Measurements from ENCODE around the gene NFX1. TPM values are rescaled to one million over a fixed set of nuclear protein-coding genes. Genes with fewer than 3 reads are reported as not detected.
"Not testable (repeated sequence)": the region's sequence is repeated elsewhere in the genome, so short reads cannot be mapped to it uniquely, and the experiment has no call there.

The NFX1 gene
- total and polyA plus RNA-seq, 5 donors: 12.3 to 37.6 (median 29.5) TPM

DNA sequence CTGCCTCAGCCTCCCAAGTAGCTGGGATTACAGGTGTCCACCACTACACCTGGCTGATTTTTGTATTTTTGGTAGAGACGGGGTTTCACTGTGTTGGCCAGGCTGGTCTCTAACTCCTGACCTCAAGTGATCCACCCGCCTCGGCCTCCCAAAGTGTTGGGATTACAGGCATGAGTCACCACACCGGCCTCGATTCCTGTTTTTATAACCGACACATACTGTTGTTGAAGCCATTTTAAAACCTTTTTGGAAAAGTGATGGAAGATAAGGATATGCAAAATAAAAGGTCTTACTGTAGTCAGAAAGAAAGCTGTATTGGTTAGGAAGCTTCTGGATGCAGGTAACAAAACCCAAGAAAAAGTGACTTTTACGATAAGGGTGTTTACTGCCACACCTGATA, 42.6 kb downstream of the NFX1 start:
- H3K27me3 ChIP-seq (ENCODE audit: control insufficient read depth, insufficient read depth); H3K4me3 ChIP-seq (ENCODE audit: low read length); ATAC-seq; H3K9me3 ChIP-seq (ENCODE audit: control insufficient read depth, low read length); H3K4me1 ChIP-seq (ENCODE audit: control insufficient read depth, insufficient read depth, low read length); DNase-seq; H3K27ac ChIP-seq (ENCODE audit: low read length); intact Hi-C loops (cut with DNase I): not testable (repeated sequence)
- 81% methylated on average over 7 of the region's 7 CpGs for WGBS

DNA sequence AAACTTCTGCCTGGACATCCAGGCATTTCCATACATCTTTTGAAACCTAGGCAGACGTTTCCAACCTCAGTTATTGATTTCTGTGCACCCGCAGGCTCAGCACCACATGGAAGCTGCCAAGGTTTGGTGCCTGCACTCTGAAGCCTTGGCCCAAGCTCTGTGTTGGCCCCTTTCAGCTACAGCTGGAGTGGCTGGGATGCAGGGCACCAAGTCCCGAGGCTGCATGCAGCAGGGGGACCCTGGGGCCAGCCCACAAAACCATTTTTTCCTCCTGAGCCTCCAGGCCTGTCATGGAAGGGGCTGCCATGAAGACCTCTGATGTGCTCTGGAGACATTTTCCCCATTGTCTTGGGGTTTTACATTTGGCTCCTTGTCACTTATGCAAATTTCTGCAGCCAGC, 49.9 kb downstream of the NFX1 start:
- 98% methylated on average over 3 of the region's 3 CpGs for WGBS
- ATAC-seq (no peak), DNase-seq (no peak)
- H3K4me1 ChIP-seq (ENCODE audit: control insufficient read depth, insufficient read depth, low read length): no peaks in the 10 kb centered on the region
- intact Hi-C loops (cut with DNase I): loop anchor here in 1 of 4 donors (10.0 kb wide), 1 partner anchor 75 kb away; the partner anchor contains the start of genes BAG1 and CHMP5
- H3K27me3 ChIP-seq (ENCODE audit: control insufficient read depth, insufficient read depth): no peaks in the 10 kb centered on the region
- no peak overlapping the region for H3K4me3 ChIP-seq (ENCODE audit: low read length)
- H3K27ac ChIP-seq (ENCODE audit: low read length): no peak overlapping the region
- peaks cover 3% of the 10 kb centered on the region for H3K9me3 ChIP-seq (ENCODE audit: control insufficient read depth, low read length)

DNA sequence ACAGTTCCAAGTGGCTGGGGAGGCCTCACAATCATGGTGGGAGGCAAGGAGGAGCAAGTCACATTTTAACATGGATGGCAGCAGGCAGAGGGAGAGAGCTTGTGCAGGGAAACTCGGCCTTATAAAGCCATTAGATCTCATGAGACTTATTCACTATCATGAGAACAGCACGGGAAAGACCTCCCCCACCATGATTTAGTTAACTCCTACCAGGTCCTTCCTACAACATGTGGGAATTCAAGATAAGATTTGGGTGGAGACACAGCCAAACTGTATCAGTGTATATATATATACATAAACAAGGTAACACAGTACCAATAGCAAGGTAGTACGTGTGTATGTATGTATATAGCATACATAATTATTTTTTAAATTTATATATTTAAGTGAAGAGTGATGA, 50.9 kb downstream of the NFX1 start:
- no peaks in the 10 kb centered on the region for H3K27me3 ChIP-seq (ENCODE audit: control insufficient read depth, insufficient read depth)
- no peak overlapping the region for H3K4me3 ChIP-seq (ENCODE audit: low read length)
- 78% methylated on average over 3 of the region's 3 CpGs for WGBS
- H3K9me3 ChIP-seq (ENCODE audit: control insufficient read depth, low read length): peaks cover 3% of the 10 kb centered on the region
- DNase-seq (no peak), ATAC-seq (no peak)
- no peak overlapping the region for H3K27ac ChIP-seq (ENCODE audit: low read length)
- intact Hi-C loops (cut with DNase I): loop anchor here in 1 of 4 donors (10.0 kb wide), 1 partner anchor 76 kb away; the partner anchor contains the start of genes BAG1 and CHMP5
- H3K4me1 ChIP-seq (ENCODE audit: control insufficient read depth, insufficient read depth, low read length): no peaks in the 10 kb centered on the region

DNA sequence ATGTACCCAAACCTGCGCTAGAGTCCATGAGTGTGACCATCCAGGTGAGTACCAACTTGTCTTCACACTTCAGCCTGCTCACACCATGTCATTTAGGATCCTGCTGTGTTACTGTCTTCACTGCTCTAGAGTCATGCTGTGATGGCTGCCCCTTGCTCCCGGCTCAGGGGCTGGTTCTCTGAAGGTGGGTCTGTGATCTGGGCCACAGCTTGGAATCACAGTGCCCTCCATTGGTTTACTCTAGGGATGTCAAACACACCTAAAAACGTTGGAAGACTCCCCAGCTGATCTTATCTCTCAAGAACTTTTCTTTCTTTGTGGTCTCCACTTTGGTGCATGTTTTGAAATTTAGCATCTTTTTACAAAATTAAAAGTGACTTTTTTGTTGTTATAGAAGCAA, 53.8 kb downstream of the NFX1 start:
- Histone ChIP-seq H3K27ac (ENCODE audit: low read length) (no peak overlapping the region), H3K27me3 (ENCODE audit: control insufficient read depth, insufficient read depth) (no peaks in the 10 kb centered on the region), H3K4me3 (ENCODE audit: low read length) (no peak overlapping the region), H3K9me3 (ENCODE audit: control insufficient read depth, low read length) (peaks cover 3% of the 10 kb centered on the region), H3K4me1 (ENCODE audit: control insufficient read depth, insufficient read depth, low read length) (no peaks in the 10 kb centered on the region)
- DNase-seq (no peak), ATAC-seq (peak in 1 of 2 donors; percentile 38)
- 74% methylated on average over 3 of the region's 3 CpGs for WGBS
- intact Hi-C loops (cut with DNase I): loop anchor here in 1 of 4 donors (10.0 kb wide), 1 partner anchor 79 kb away; the partner anchor contains the start of genes BAG1 and CHMP5

DNA sequence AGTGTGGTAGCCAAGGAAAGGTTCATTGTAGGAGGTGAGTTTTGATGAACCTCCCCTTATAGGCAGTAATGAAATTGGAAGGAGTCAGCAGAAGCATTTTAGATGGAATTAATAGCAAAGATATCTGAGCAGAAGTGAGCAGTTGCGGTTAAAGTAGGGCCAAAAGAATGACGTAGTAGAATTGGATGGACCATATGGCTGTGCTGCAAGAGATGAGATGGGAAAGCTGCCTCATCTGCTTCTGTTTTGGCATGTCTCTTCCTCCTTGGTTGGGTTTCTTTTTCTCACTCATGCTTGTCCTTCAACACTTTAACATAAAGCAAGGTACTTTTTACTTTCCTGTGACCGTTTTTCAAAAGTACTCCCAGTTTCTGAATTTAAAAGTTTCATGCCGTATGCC, 56.2 kb downstream of the NFX1 start:
- no peaks in the 10 kb centered on the region for H3K27me3 ChIP-seq (ENCODE audit: control insufficient read depth, insufficient read depth)
- H3K4me1 ChIP-seq (ENCODE audit: control insufficient read depth, insufficient read depth, low read length): peaks cover 2% of the 10 kb centered on the region
- intact Hi-C loops (cut with DNase I): loop anchor here in 1 of 4 donors (10.0 kb wide), 1 partner anchor 82 kb away; the partner anchor contains the start of genes BAG1 and CHMP5

DNA sequence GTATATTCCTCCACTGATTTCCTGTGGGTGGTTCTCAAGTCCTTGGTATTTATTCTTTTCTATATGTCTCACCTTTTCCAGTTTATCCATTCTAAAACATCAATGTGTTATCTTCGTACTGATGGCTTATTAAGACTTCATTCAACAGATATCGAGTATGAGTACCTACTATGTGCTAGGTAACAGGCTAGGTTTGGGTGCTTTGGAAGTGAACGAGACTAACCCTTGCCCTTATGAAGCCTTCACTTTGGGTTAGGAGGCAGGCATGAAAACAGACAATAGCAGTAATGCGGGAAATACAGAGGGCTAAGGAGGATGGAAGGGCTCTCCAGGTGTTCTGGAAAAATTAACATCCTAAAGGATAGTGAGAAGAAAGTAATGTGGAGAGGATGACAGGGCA, 58.7 kb downstream of the NFX1 start:
- 95% methylated on average over 4 of the region's 4 CpGs for WGBS
- intact Hi-C loops (cut with DNase I): loop anchor here in 1 of 4 donors (10.0 kb wide), 1 partner anchor 84 kb away; the partner anchor contains the start of genes BAG1 and CHMP5

More for the DNA sequence above, 56.2 kb downstream of the NFX1 start:
- WGBS: 80% methylated on average over 4 of the region's 4 CpGs
- ATAC-seq (no peak), DNase-seq (no peak)
- no peak overlapping the region for H3K27ac ChIP-seq (ENCODE audit: low read length)
- no peaks in the 10 kb centered on the region for H3K9me3 ChIP-seq (ENCODE audit: control insufficient read depth, low read length)
- H3K4me3 ChIP-seq (ENCODE audit: low read length): no peak overlapping the region

DNA sequence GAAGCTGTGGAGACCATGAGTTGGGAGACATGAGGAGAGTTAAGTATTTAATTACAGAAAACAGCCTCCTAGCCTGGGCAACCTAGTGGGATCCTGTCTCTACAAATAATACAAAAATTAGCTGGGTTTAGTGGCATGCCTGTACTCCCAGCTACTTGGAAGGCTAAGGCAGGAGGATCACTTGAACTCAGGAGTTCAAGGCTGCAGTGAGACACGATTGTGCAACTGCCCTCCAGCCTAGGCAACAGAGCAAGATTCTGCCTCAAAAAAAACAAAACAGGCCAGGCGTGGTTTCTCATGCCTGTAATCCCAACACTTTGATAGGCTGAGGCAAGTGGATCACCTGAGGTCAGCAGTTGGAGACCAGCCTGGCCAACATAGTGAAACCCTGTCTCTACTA, 59.4 kb downstream of the NFX1 start:
- 72% methylated on average over 2 of the region's 2 CpGs for WGBS
- Histone ChIP-seq H3K4me1 (ENCODE audit: control insufficient read depth, insufficient read depth, low read length) (peaks cover 2% of the 10 kb centered on the region), H3K9me3 (ENCODE audit: control insufficient read depth, low read length) (no peaks in the 10 kb centered on the region), H3K27me3 (ENCODE audit: control insufficient read depth, insufficient read depth) (no peaks in the 10 kb centered on the region), H3K4me3 (ENCODE audit: low read length) (no peak overlapping the region), H3K27ac (ENCODE audit: low read length) (no peak overlapping the region)
- intact Hi-C loops (cut with DNase I): loop anchor here in 2 of 4 donors (10.0 kb wide), 2 partner anchors 85 to 125 kb away; partner anchors contain the start of genes BAG1 (in 1 of the 2), CHMP5 (in 1 of the 2) and NOL6 (in 1 of the 2)
- DNase-seq (no peak), ATAC-seq (no peak)

More for the DNA sequence above, 58.7 kb downstream of the NFX1 start:
- no peaks in the 10 kb centered on the region for H3K27me3 ChIP-seq (ENCODE audit: control insufficient read depth, insufficient read depth)
- no peak overlapping the region for H3K4me3 ChIP-seq (ENCODE audit: low read length)
- DNase-seq (no peak), ATAC-seq (no peak)
- H3K4me1 ChIP-seq (ENCODE audit: control insufficient read depth, insufficient read depth, low read length): peaks cover 2% of the 10 kb centered on the region
- no peaks in the 10 kb centered on the region for H3K9me3 ChIP-seq (ENCODE audit: control insufficient read depth, low read length)
- no peak overlapping the region for H3K27ac ChIP-seq (ENCODE audit: low read length)

DNA sequence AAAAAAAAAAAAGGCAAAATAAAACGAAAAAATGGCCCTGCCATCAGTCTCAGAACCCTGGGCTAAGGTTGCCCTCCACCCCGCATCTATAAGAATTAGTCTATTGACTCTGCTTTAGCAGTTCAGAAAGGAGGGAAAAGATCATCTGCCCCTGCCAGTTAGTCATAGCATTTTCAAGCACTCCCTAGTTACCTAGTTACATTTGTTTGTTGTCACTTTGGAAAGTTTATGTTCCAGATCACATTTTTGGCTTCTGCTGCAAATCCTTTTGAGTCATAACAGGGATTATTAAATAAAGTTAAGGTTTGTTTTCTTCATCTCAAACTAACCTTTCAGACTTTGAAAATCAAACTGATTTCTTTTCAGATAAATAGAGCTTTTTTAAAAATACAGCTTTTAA, 60.0 kb downstream of the NFX1 start:
- ATAC-seq: peak; percentile 64 to 66
- Histone ChIP-seq H3K4me1 (ENCODE audit: control insufficient read depth, insufficient read depth, low read length) (peaks cover 2% of the 10 kb centered on the region), H3K4me3 (ENCODE audit: low read length) (no peak overlapping the region), H3K27me3 (ENCODE audit: control insufficient read depth, insufficient read depth) (no peaks in the 10 kb centered on the region), H3K27ac (ENCODE audit: low read length) (peak overlapping the region; percentile 57), H3K9me3 (ENCODE audit: control insufficient read depth, low read length) (no peaks in the 10 kb centered on the region)
- intact Hi-C loops (cut with DNase I): loop anchor here in 1 of 4 donors (10.0 kb wide), 1 partner anchor 124 kb away; the partner anchor contains the start of gene NOL6
- DNase-seq: no peak
- 63% methylated on average over 2 of the region's 2 CpGs for WGBS

DNA sequence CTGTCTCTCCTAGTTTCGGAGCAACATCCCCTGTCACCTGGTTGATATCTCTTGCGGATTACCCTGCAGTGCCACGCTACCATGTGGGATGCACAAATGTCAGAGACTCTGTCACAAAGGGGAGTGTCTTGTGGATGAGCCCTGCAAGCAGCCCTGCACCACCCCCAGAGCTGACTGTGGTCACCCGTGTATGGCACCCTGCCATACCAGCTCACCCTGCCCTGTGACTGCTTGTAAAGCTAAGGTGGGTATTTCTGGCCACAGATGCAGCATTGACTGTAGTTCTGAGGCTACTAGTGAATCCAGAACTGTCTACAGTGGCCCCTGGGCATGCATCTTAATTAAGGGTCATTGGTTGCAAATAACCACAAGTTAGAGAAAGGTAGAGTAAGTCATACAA, 61.2 kb downstream of the NFX1 start:
- 86% methylated on average over 4 of the region's 4 CpGs for WGBS

DNA sequence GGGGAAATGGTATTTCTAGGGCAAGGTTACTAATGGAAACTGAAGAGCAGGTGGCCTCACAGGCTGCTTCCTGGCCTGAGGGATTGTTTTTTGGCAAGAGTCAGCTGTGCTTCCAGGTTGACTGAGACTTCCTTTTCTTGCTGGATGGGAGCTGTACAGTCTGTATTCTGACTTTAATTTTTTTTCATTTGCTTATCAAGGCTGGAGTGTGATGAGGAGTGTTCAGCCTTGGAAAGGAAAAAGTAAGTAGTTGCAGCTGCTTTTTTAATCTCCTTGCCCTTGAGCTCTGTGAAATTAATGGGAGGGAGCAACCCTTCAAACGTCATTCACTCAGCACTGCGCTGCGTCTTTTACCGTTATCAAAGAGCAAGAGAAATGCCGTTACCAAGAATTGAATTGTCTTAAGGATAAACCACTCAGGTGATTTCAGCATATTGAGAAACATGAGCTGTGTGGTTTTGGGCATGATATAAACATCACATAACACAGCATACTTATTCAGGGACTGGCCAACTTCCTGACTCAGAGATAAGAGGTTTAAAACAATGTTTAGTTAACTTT, 64.4 kb downstream of the NFX1 start:
- DNase-seq (no peak), ATAC-seq (peak; percentile 55 to 75)
- 27% methylated on average over 5 of the region's 5 CpGs for WGBS
- H3K4me1 ChIP-seq (ENCODE audit: control insufficient read depth, insufficient read depth, low read length): peaks cover 2% of the 10 kb centered on the region
- peak overlapping the region; percentile 67 for H3K27ac ChIP-seq (ENCODE audit: low read length)
- intact Hi-C loops (cut with DNase I): loop anchor here in 1 of 4 donors (10.0 kb wide), 1 partner anchor 120 kb away; the partner anchor contains the start of gene NOL6
- no peaks in the 10 kb centered on the region for H3K9me3 ChIP-seq (ENCODE audit: control insufficient read depth, low read length)
- no peaks in the 10 kb centered on the region for H3K27me3 ChIP-seq (ENCODE audit: control insufficient read depth, insufficient read depth)
- no peak overlapping the region for H3K4me3 ChIP-seq (ENCODE audit: low read length)

More for the DNA sequence above, 61.2 kb downstream of the NFX1 start:
- no peaks in the 10 kb centered on the region for H3K27me3 ChIP-seq (ENCODE audit: control insufficient read depth, insufficient read depth)
- peaks cover 2% of the 10 kb centered on the region for H3K4me1 ChIP-seq (ENCODE audit: control insufficient read depth, insufficient read depth, low read length)
- DNase-seq (peak in 1 of 3 donors; percentile 48), ATAC-seq (peak in 1 of 2 donors; percentile 24)
- no peak overlapping the region for H3K27ac ChIP-seq (ENCODE audit: low read length)
- intact Hi-C loops (cut with DNase I): loop anchor here in 1 of 4 donors (10.0 kb wide), 1 partner anchor 123 kb away; the partner anchor contains the start of gene NOL6
- H3K9me3 ChIP-seq (ENCODE audit: control insufficient read depth, low read length): no peaks in the 10 kb centered on the region
- no peak overlapping the region for H3K4me3 ChIP-seq (ENCODE audit: low read length)

DNA sequence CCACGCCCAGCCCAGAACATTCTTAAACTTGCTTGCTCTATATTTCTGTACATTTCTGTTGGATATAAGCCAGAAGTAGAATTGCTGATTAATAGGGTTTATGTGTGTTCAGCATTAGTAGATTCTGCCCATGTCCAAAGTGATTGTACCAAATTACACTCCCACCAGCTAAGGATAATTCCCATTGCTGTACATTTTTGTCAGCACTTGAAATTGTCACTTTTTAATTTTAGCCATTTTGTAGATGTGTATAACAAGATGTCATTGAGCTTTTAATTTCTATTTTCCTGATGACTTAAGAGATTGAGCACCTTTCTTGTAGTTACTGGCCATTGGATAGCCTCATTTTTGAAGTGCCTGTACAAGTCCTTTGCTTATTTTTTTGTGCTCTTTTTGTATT, 65.6 kb downstream of the NFX1 start:
- no peak overlapping the region for H3K27ac ChIP-seq (ENCODE audit: low read length)
- no peak overlapping the region for H3K4me3 ChIP-seq (ENCODE audit: low read length)
- intact Hi-C loops (cut with DNase I): loop anchor here in 1 of 4 donors (10.0 kb wide), 1 partner anchor 119 kb away; the partner anchor contains the start of gene NOL6
- peaks cover 2% of the 10 kb centered on the region for H3K4me1 ChIP-seq (ENCODE audit: control insufficient read depth, insufficient read depth, low read length)
- no peak for ATAC-seq
- H3K27me3 ChIP-seq (ENCODE audit: control insufficient read depth, insufficient read depth): no peaks in the 10 kb centered on the region
- no peaks in the 10 kb centered on the region for H3K9me3 ChIP-seq (ENCODE audit: control insufficient read depth, low read length)
- DNase-seq: no peak
- 100% methylated on average over 1 of the region's 1 CpG for WGBS
